GM12891 (cell line): ENCODE data around the gene WDR72.

Experiments used
- PAX5 ChIP-seq: IDR thresholded peaks from 2 replicates; pipeline ENCODE4 v1.6.1; 2011; ENCODE audit warnings: low read length, moderate library complexity, mild to moderate bottlenecking; ENCODE audit not compliant: insufficient read depth, severe bottlenecking
- POLR2A ChIP-seq: IDR thresholded peaks from 2 replicates; pipeline ENCODE4 v1.6.1; 2011; ENCODE audit warnings: low read depth, low read length, control low read depth
- POLR2AphosphoS5 ChIP-seq: IDR thresholded peaks from 2 replicates; pipeline ENCODE4 v1.6.1; 2011; ENCODE audit warnings: low read depth, low read length, control low read depth
- POU2F2 ChIP-seq: IDR thresholded peaks from 2 replicates; pipeline ENCODE4 v1.6.1; 2011; ENCODE audit warnings: low read depth, mild to moderate bottlenecking, control low read depth, low read length, moderate library complexity
- SPI1 ChIP-seq: IDR thresholded peaks from 2 replicates; pipeline ENCODE4 v1.6.1; 2011; ENCODE audit warnings: low read depth, low read length, control low read depth
- TAF1 ChIP-seq: IDR thresholded peaks from 2 replicates; pipeline ENCODE4 v1.6.1; 2011; ENCODE audit warnings: low read depth, low read length, control low read depth

DNA sequence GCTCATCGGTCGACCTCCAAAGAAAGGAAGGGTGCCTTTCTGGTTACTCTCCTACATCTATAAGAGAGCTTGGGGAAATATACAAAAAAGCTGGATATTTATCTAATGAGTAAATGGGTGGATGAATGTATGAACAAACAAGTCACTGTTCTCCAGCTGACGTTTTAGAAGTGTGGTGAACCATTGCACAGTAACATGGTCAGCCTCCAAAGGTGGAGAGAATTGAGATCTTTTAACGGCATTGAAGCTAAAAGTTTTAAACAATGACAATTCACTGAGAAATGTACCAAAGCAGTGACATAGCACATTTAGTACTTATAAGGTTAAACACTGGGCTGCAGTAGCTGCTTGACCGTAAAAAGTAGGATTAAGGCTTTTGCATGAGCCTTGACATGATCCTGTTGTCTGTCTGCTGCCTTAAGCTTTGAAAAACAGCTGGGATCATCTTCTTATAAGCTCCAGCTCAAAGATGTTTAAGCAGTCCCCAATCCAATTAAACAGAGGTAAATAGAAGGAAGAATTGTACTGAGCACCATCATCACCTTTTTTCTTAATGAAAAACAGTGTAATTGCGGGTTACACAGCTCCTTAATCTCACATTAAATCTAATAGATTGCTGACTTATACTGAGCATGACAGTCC is 222.9 kb downstream of the WDR72 start:
- TF ChIP-seq POLR2A (no peak), POLR2AphosphoS5 (no peak), PAX5 (no peak), SPI1 (no peak), TAF1 (no peak), POU2F2 (no peak)
